CD14-positive monocyte (primary cell): ENCODE results near the gene PGBD1. TPM values are rescaled to one million over a fixed set of nuclear protein-coding genes. Genes with fewer than 3 reads are reported as not detected.

Experiments used
- DNase-seq, 3 donors: peaks; one replicate each; pipeline ENCODE4 v3.0.0-alpha.2; 2011 to 2022
- H2AFZ ChIP-seq: 2 replicates; pipeline ENCODE4 v1.6.0; 2012; ENCODE audit warnings: mild to moderate bottlenecking, low read depth, low read length, inconsistent platforms; ENCODE audit not compliant: insufficient read depth, poor library complexity, severe bottlenecking
- H3K27ac ChIP-seq, 2 donors: 1 replicate in 1 of 2; 2 replicates in 1 of 2; pipeline ENCODE4 v1.5.1; 2012 to 2013; ENCODE audit warnings: low read length in 2 of 2, control low read depth in 1 of 2, inconsistent platforms in 1 of 2, low read depth in 1 of 2, mild to moderate bottlenecking in 1 of 2
- H3K27me3 ChIP-seq, 2 donors: one replicate each; pipeline versions ENCODE4 v1.6.0 to v1.6.1; 2011 to 2013; ENCODE audit warnings: low read length in 2 of 2; ENCODE audit not compliant: control insufficient read depth in 2 of 2, insufficient read depth in 2 of 2
- H3K36me3 ChIP-seq, 2 donors: replicated peaks in 1 of 2; 1 replicate in 1 of 2; 2 replicates in 1 of 2; pipeline versions ENCODE4 v1.5.1 to v1.6.1; 2012 to 2013; ENCODE audit warnings: low read length in 2 of 2, control low read depth in 1 of 2, inconsistent platforms in 1 of 2, mild to moderate bottlenecking in 1 of 2; ENCODE audit not compliant: insufficient read depth in 2 of 2, control insufficient read depth in 1 of 2
- H3K4me1 ChIP-seq, 2 donors: 1 replicate in 1 of 2; 2 replicates in 1 of 2; pipeline versions ENCODE4 v1.5.1 to v1.6.1; 2012 to 2013; ENCODE audit warnings: low read length in 2 of 2, control low read depth in 1 of 2, inconsistent platforms in 1 of 2, mild to moderate bottlenecking in 1 of 2, moderate library complexity in 1 of 2; ENCODE audit not compliant: insufficient read depth in 2 of 2, control insufficient read depth in 1 of 2
- H3K4me2 ChIP-seq: replicated peaks from 2 replicates; pipeline ENCODE3; 2012; ENCODE audit warnings: low read length, moderate library complexity, mild to moderate bottlenecking; ENCODE audit not compliant: poor library complexity, severe bottlenecking; ENCODE audit errors: extremely low read depth
- H3K4me3 ChIP-seq, 3 experiments: fragments of 200-600 bp in 1 of 3; sonication (generic) in 1 of 3; replicated peaks in 1 of 3; 1 replicate in 2 of 3; 2 replicates in 1 of 3; pipeline ENCODE4 v1.5.1; 2011 to 2013; ENCODE audit warnings: low read length in 3 of 3, mild to moderate bottlenecking in 3 of 3, control low read depth in 2 of 3, low read depth in 2 of 3, inconsistent platforms in 1 of 3, moderate library complexity in 1 of 3
- H3K79me2 ChIP-seq: 2 replicates; pipeline ENCODE4 v1.6.0; 2012; ENCODE audit warnings: mild to moderate bottlenecking, control low read depth, inconsistent platforms, low read length, moderate library complexity; ENCODE audit not compliant: insufficient read depth
- H3K9ac ChIP-seq: 2 replicates; pipeline ENCODE4 v1.6.0; 2017; ENCODE audit warnings: low read length, mild to moderate bottlenecking; ENCODE audit not compliant: insufficient read depth, poor library complexity, severe bottlenecking
- H3K9me3 ChIP-seq, 2 donors: replicated peaks in 1 of 2; 1 replicate in 1 of 2; 2 replicates in 1 of 2; pipeline versions ENCODE4 v1.5.1 to v1.6.1; 2012 to 2013; ENCODE audit warnings: low read length in 2 of 2, control low read depth in 1 of 2; ENCODE audit not compliant: control insufficient read depth in 1 of 2, insufficient read depth in 1 of 2
- H4K20me1 ChIP-seq: 2 replicates; pipeline ENCODE4 v1.6.0; 2012; ENCODE audit warnings: mild to moderate bottlenecking, low read length, control low read depth, moderate library complexity; ENCODE audit not compliant: insufficient read depth
- H3K27ac Mint-ChIP-seq, 7 donors: one replicate each; pipeline ENCODE4 v1.8.0; 2020; ENCODE audit warnings: mild to moderate bottlenecking in 7 of 7, mixed read lengths in 7 of 7, moderate library complexity in 6 of 7, inconsistent platforms in 2 of 7
- H3K27me3 Mint-ChIP-seq, 3 donors: one replicate each; pipeline ENCODE4 v1.8.0; 2021 to 2022; ENCODE audit warnings: low read depth in 3 of 3, mild to moderate bottlenecking in 3 of 3, mixed read lengths in 3 of 3, moderate library complexity in 3 of 3, inconsistent platforms in 1 of 3
- H3K36me3 Mint-ChIP-seq, 2 donors: one replicate each; pipeline ENCODE4 v1.8.0; 2020; ENCODE audit warnings: mixed read lengths in 2 of 2, inconsistent platforms in 1 of 2, mild to moderate bottlenecking in 1 of 2
- H3K4me1 Mint-ChIP-seq: one replicate; pipeline ENCODE4 v1.8.0; 2020; ENCODE audit warnings: mild to moderate bottlenecking, mixed read lengths
- H3K4me3 Mint-ChIP-seq, 2 donors: one replicate each; pipeline ENCODE4 v1.8.0; 2020; ENCODE audit warnings: mild to moderate bottlenecking in 2 of 2, mixed read lengths in 2 of 2, moderate library complexity in 1 of 2
- H3K9me3 Mint-ChIP-seq, 7 donors: one replicate each; pipeline ENCODE4 v1.8.0; 2020 to 2022; ENCODE audit warnings: mixed read lengths in 7 of 7, mild to moderate bottlenecking in 6 of 7, moderate library complexity in 6 of 7, inconsistent platforms in 2 of 7
- WGBS: methylation state at CpG from one replicate; pipeline ENCODE4 v1.1.5; 2013; ENCODE audit warnings: missing lambda C conversion rate; ENCODE audit not compliant: insufficient coverage; 5-methylcytosine and 5-hydroxymethylcytosine counted together
- intact Hi-C, 2 donors: fragments of 100-400 bp; cut with micrococcal nuclease; formaldehyde crosslinking; loops; one replicate each; pipeline versions ENCODE4 v1.15.0 to v1.15.1; 2023
- polyA plus RNA-seq, 3 donors: library from polyadenylated mRNA; depleted of rRNA in 1 of 3; unstranded in 2 of 3; stranded (reverse) in 1 of 3; fragments of 300-500 nt in 2 of 3; fragments of >200 nt in 1 of 3; fragmentation: Illumina TruSeq in 2 of 3; gene quantifications; 1 replicate in 2 of 3; 2 replicates in 1 of 3; pipeline ENCODE4 v1.2.3, GENCODE V29; 2012 to 2021
- TF ChIP-seq, protein P1 (sequence below): fragments of 200-600 bp; IDR thresholded peaks from one replicate; pipeline ENCODE4 v1.8.0; 2022; ENCODE audit warnings: antibody characterized with exemption, mild to moderate bottlenecking

PGBD1 gene
- polyA plus RNA-seq, 3 donors: 0.15 to 0.36 (median 0.17) TPM

DNA sequence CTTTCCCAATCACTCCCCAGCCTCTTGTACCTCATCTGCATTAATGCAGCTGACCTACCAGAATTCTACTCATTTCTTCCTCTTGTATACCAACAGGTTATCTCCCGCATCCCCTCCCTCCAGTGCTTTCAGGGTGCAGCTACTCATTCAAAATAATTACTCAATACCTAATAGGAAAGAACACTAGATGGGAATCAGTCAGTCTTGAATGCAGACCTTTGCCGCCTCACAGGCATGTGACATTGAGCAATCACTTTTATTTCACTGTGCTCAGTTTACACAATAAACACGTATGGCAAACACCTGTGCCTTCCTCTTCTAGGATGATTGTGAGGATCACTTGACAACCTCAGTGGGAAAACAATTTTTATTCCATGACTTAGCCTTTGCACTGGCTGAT is 41.3 kb downstream of the PGBD1 start:
- intact Hi-C loops: no loop called here
- H2AFZ ChIP-seq: no peak overlapping the region
- H3K27ac ChIP-seq: no peak overlapping the region
- WGBS: 59% methylated on average over 3 of the region's 3 CpGs
- TF ChIP-seq, protein P1, sequence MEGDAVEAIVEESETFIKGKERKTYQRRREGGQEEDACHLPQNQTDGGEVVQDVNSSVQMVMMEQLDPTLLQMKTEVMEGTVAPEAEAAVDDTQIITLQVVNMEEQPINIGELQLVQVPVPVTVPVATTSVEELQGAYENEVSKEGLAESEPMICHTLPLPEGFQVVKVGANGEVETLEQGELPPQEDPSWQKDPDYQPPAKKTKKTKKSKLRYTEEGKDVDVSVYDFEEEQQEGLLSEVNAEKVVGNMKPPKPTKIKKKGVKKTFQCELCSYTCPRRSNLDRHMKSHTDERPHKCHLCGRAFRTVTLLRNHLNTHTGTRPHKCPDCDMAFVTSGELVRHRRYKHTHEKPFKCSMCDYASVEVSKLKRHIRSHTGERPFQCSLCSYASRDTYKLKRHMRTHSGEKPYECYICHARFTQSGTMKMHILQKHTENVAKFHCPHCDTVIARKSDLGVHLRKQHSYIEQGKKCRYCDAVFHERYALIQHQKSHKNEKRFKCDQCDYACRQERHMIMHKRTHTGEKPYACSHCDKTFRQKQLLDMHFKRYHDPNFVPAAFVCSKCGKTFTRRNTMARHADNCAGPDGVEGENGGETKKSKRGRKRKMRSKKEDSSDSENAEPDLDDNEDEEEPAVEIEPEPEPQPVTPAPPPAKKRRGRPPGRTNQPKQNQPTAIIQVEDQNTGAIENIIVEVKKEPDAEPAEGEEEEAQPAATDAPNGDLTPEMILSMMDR: no peak
- peak overlapping the region in 1 of 7 donors; percentile 44 for H3K27ac Mint-ChIP-seq
- peaks cover 0 to 14% of the 10 kb centered on the region in 2 donors for H3K36me3 ChIP-seq
- no peak overlapping the region for H3K9ac ChIP-seq
- no peaks in the 10 kb centered on the region for H3K79me2 ChIP-seq
- H3K4me1 ChIP-seq: no peaks in the 10 kb centered on the region
- H3K4me1 Mint-ChIP-seq: no peaks in the 10 kb centered on the region
- H3K36me3 Mint-ChIP-seq: peaks cover 9 to 10% of the 10 kb centered on the region in 2 donors
- peaks cover 16 to 24% of the 10 kb centered on the region in 2 donors for H3K9me3 ChIP-seq
- H3K9me3 Mint-ChIP-seq: peaks cover 15 to 29% (median 20%) of the 10 kb centered on the region in 7 donors
- H3K4me3 ChIP-seq: no peak overlapping the region
- no peak overlapping the region for H3K4me2 ChIP-seq
- DNase-seq: no peak
- H4K20me1 ChIP-seq: no peaks in the 10 kb centered on the region
- H3K27me3 ChIP-seq: no peaks in the 10 kb centered on the region
- no peaks in the 10 kb centered on the region for H3K27me3 Mint-ChIP-seq
- H3K4me3 Mint-ChIP-seq: no peak overlapping the region

DNA sequence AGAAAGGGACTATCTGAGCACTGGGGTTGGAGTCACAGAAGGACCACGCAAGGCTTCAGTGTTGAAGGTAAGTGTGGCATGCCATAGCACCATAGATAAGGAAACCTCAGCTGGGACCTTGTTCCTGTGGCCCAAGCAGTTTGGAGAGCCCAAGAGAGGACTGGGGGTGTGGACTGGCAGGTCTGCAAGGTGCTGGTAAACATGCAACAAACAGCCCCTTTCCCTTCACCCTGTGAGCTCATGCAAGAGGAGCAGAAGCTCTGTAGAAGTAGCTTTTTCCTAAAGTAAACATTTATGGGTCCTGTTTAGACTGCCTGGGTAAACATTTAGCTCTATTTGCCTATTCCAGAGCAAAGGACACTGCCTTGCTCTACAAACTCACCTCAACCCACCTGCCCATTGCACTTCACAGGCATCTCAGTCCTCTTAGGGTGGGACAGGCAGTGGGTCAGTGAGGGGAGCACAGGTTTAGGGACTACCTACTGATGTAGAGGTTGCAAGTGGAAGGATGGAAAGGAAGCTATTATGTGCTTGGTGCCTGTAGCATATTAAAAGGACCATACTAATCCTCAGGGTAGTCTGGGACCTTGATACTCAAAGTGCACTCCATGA is 42.5 kb downstream of the PGBD1 start:
- no peak for DNase-seq
- no peak overlapping the region for H3K4me2 ChIP-seq
- H3K27me3 ChIP-seq: no peaks in the 10 kb centered on the region
- no CpG with 5 or more reads among the region's 1 CpG for WGBS
- Mint-ChIP-seq H3K9me3 (peaks cover 19 to 39% (median 28%) of the 10 kb centered on the region in 7 donors), H3K27ac (no peak overlapping the region), H3K4me1 (no peaks in the 10 kb centered on the region), H3K27me3 (no peaks in the 10 kb centered on the region), H3K36me3 (peaks cover 9 to 10% of the 10 kb centered on the region in 2 donors), H3K4me3 (no peak overlapping the region)
- H4K20me1 ChIP-seq: no peaks in the 10 kb centered on the region
- TF ChIP-seq, protein P1: no peak
- H3K9me3 ChIP-seq: peaks cover 25 to 26% of the 10 kb centered on the region in 2 donors
- H3K79me2 ChIP-seq: no peaks in the 10 kb centered on the region
- no peak overlapping the region for H3K9ac ChIP-seq
- no peaks in the 10 kb centered on the region for H3K4me1 ChIP-seq
- H3K4me3 ChIP-seq: no peak overlapping the region
- no peak overlapping the region for H2AFZ ChIP-seq
- H3K27ac ChIP-seq: no peak overlapping the region
- intact Hi-C loops: no loop called here
- H3K36me3 ChIP-seq: peaks cover 0 to 14% of the 10 kb centered on the region in 2 donors
